Breast epithelium (tissue), 4 donors: Measurements from ENCODE around the gene PRDM15. TPM values are rescaled to one million over a fixed set of nuclear protein-coding genes. Genes with fewer than 3 reads are reported as not detected.

Source experiments
- DNase-seq, 2 donors: peaks; one replicate each; pipeline ENCODE4 v3.0.0-alpha.2; 2019; ENCODE audit warnings: low spot score in 2 of 2
- H3K27ac ChIP-seq, 2 donors: fragments of 200-600 bp; sonication (generic) in 1 of 2; one replicate each; pipeline ENCODE4 v1.5.1; 2016 to 2019; ENCODE audit warnings: mild to moderate bottlenecking in 1 of 2
- H3K27me3 ChIP-seq, 2 donors: fragments of 200-600 bp; sonication (generic) in 1 of 2; one replicate each; pipeline versions ENCODE4 v1.5.1 to v1.6.0; 2017 to 2019; ENCODE audit warnings: control low read depth in 1 of 2, mild to moderate bottlenecking in 1 of 2
- H3K36me3 ChIP-seq: fragments of 200-600 bp; one replicate; pipeline ENCODE4 v1.5.1; 2019
- H3K4me1 ChIP-seq, 2 donors: fragments of 200-600 bp; sonication (generic); one replicate each; pipeline ENCODE4 v1.5.1; 2016 to 2019; ENCODE audit warnings: control low read depth in 1 of 2
- H3K4me3 ChIP-seq, 3 donors: fragments of 200-600 bp; sonication (generic); 1 replicate in 2 of 3; 2 replicates in 1 of 3; pipeline ENCODE4 v1.5.1; 2016 to 2019; ENCODE audit warnings: mild to moderate bottlenecking in 3 of 3, moderate library complexity in 2 of 3
- H3K9me3 ChIP-seq, 2 donors: fragments of 200-600 bp; sonication (generic) in 1 of 2; one replicate each; pipeline ENCODE4 v1.5.1; 2016 to 2019; ENCODE audit warnings: control low read depth in 1 of 2
- POLR2A ChIP-seq: fragments of 450-650 bp; IDR thresholded peaks from one replicate; pipeline ENCODE4 v1.6.1; 2016; ENCODE audit warnings: antibody characterized with exemption, mild to moderate bottlenecking, moderate library complexity
- POLR2AphosphoS5 ChIP-seq, 3 donors: sonication (generic); formaldehyde crosslinking; IDR thresholded peaks; one replicate each; pipeline ENCODE4 v1.6.1; 2017; ENCODE audit warnings: antibody characterized with exemption in 3 of 3
- intact Hi-C: fragments of 100-400 bp; cut with DNase I; formaldehyde crosslinking; loops from one replicate; pipeline ENCODE4 v1.15.1; 2023; ENCODE audit warnings: low total_unique reads
- total RNA-seq, 3 donors: library from RNA; depleted of rRNA; stranded (reverse); fragments of >200 nt; gene quantifications; one replicate each; pipeline ENCODE4 v1.1.0, GENCODE V29; 2016
- TF ChIP-seq, protein P1 (sequence below), 3 donors: fragments of 450-650 bp; IDR thresholded peaks; one replicate each; pipeline ENCODE4 v1.5.1; 2016 to 2017; ENCODE audit warnings: antibody characterized with exemption in 3 of 3, mild to moderate bottlenecking in 3 of 3, moderate library complexity in 3 of 3

Gene PRDM15
- total RNA-seq, 3 donors from 2014 or later, result 6.6 to 14.1 (median 9.2) TPM

DNA sequence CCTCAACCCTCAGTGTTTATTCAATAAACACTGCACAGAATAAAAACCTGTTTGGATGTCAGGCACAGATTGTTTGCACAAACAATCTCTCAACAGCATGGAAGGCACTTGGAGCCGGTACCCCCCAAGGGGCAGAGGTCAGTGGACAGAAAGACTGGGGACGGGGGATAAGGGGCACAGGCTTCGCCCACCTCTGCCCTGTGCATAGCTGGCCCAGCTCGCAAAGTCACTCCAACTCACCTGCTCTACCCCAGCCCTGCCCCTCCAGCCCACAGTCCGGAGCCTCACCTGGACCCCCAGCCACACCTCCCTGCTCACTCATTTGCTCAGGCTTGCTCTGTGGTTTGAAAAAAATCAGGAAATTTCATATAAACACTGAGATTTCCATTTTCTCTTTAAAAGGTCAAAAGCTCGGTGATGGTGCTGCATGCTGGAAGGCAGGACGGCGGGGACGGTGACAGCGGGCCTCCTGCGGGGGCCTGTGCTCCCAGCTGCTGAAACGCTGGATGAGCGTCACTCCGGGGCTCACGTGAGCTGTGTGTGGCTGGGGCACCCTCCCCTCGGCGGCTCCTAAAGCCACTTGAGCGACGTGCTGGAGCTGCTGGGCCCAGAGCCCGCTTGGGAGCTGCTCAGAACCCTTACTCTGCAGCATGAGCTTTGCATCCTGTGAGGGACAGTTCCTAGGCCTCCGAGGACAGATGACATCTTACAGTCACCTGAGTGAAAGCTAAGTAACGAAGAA, 54.5 kb downstream of the PRDM15 start:
- Histone ChIP-seq H3K4me3 (no peak overlapping the region), H3K36me3 (no peaks in the 10 kb centered on the region), H3K9me3 (no peaks in the 10 kb centered on the region), H3K27ac (no peak overlapping the region), H3K27me3 (no peaks in the 10 kb centered on the region), H3K4me1 (no peaks in the 10 kb centered on the region)
- TF ChIP-seq POLR2AphosphoS5 (IDR thresholded peaks at IDR 0.05), result no peak
- TF ChIP-seq, protein P1, sequence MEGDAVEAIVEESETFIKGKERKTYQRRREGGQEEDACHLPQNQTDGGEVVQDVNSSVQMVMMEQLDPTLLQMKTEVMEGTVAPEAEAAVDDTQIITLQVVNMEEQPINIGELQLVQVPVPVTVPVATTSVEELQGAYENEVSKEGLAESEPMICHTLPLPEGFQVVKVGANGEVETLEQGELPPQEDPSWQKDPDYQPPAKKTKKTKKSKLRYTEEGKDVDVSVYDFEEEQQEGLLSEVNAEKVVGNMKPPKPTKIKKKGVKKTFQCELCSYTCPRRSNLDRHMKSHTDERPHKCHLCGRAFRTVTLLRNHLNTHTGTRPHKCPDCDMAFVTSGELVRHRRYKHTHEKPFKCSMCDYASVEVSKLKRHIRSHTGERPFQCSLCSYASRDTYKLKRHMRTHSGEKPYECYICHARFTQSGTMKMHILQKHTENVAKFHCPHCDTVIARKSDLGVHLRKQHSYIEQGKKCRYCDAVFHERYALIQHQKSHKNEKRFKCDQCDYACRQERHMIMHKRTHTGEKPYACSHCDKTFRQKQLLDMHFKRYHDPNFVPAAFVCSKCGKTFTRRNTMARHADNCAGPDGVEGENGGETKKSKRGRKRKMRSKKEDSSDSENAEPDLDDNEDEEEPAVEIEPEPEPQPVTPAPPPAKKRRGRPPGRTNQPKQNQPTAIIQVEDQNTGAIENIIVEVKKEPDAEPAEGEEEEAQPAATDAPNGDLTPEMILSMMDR (IDR thresholded peaks at IDR 0.05), result no peak
- no peak for TF ChIP-seq POLR2A
- DNase-seq, result peak in 1 of 2 donors; percentile 41
- intact Hi-C loops, result loop anchor here (10.0 kb wide), 1 partner anchor 990 kb away; no protein-coding TSS in a partner anchor

DNA sequence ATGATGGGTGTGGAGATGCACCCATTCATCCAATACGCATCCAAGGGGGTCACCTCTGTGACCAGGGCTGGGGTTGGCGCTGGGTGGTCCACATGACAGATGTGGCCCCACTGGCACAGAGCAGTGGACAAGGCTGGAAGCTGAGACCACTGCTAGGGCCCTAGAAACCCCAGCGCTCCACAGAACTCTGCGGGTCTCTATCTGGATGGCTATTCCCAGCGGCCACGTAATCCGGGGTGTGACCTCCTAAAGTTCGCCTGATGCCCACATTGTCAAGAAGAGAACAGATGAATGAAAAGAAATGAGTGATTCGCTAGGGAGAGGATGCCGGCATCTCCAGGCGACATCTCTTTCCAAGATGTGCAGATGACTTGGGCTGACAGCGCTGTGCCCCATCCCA, 55.2 kb downstream of the PRDM15 start:
- peak in 1 of 2 donors; percentile 6 for DNase-seq
- H3K4me1 ChIP-seq, result no peaks in the 10 kb centered on the region
- H3K27ac ChIP-seq, result no peak overlapping the region
- H3K4me3 ChIP-seq, result no peak overlapping the region
- no peak for TF ChIP-seq POLR2A
- TF ChIP-seq, protein P1 (IDR thresholded peaks at IDR 0.05), result no peak
- TF ChIP-seq POLR2AphosphoS5 (IDR thresholded peaks at IDR 0.05), result no peak
- no peaks in the 10 kb centered on the region for H3K9me3 ChIP-seq
- no peaks in the 10 kb centered on the region for H3K27me3 ChIP-seq
- intact Hi-C loops, result loop anchor here (10.0 kb wide), 1 partner anchor 991 kb away; no protein-coding TSS in a partner anchor
- H3K36me3 ChIP-seq, result no peaks in the 10 kb centered on the region

DNA sequence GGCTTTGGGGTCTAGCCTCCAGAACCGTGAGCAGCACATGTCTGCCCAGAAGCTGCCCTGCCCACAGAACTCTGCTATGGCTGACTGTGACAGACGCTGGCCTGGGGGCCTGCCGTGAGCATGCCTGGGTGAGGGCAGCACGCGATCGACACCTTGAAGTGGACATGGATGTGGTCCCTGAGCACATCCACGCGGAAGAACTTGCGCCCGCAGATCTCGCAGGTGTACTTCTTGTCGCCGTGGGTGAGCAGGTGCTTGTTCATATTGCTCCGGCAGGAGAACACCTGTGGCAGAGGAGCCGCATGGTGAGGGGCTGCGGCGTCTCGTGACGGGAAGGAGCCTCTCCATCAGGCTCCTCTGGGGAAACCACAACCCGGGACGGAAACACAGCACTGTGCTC, 56.0 kb downstream of the PRDM15 start:
- TF ChIP-seq, protein P1 (IDR thresholded peaks at IDR 0.05), result no peak
- no peak for TF ChIP-seq POLR2AphosphoS5 (IDR thresholded peaks at IDR 0.05)
- no peak for TF ChIP-seq POLR2A
- H3K27ac ChIP-seq, result no peak overlapping the region
- intact Hi-C loops, result loop anchor here (10.0 kb wide), 1 partner anchor 992 kb away; no protein-coding TSS in a partner anchor
- peak in 1 of 2 donors; percentile 34 for DNase-seq
- H3K4me1 ChIP-seq, result no peaks in the 10 kb centered on the region
- H3K9me3 ChIP-seq, result no peaks in the 10 kb centered on the region
- H3K36me3 ChIP-seq, result no peaks in the 10 kb centered on the region
- H3K27me3 ChIP-seq, result no peaks in the 10 kb centered on the region
- H3K4me3 ChIP-seq, result no peak overlapping the region

DNA sequence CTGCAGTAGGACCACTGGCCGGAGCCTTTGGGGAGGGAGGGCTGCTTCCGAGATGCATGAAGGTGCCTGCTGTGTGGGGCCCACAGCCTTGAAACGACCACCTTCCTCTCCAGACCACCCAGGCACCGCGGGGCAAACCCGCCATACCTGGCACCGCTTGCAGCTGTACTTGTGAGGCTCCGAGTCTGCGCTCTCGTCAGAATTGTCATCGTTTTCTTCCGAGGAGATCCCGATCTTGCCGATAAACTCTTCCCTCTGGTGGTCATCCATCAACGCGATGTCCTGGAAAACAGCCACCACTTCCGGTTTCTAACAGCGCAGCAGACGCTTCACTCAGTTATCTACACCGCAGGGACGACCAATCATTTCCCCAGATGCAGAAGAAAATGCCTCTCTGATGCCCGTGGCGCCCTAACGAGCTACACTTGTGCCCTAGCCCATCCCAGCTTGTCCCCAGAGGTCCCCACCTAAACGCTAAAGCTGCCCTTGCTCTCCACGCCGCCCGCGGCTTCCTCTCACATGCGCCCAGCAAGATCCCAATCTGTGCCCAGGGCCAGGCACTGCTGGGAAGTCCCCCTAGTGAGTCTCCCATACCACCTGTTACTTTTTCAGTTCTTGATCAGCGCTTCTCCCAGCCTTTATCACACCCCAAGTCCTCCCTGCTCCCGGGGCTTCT, 57.2 kb downstream of the PRDM15 start:
- intact Hi-C loops, result loop anchor here (10.0 kb wide), 1 partner anchor 993 kb away; no protein-coding TSS in a partner anchor
- TF ChIP-seq, protein P1 (IDR thresholded peaks at IDR 0.05), result no peak
- TF ChIP-seq POLR2A, result no peak
- TF ChIP-seq POLR2AphosphoS5 (IDR thresholded peaks at IDR 0.05), result no peak
- no peak overlapping the region for H3K27ac ChIP-seq
- H3K4me1 ChIP-seq, result no peaks in the 10 kb centered on the region
- H3K4me3 ChIP-seq, result no peak overlapping the region
- no peaks in the 10 kb centered on the region for H3K36me3 ChIP-seq
- peak in 1 of 2 donors; percentile 33 for DNase-seq
- H3K9me3 ChIP-seq, result no peaks in the 10 kb centered on the region
- H3K27me3 ChIP-seq, result no peaks in the 10 kb centered on the region
